Ascending aorta (tissue), 2 donors: ENCODE measurements around the gene C19orf73. TPM values are rescaled to one million over a fixed set of nuclear protein-coding genes. Genes with fewer than 3 reads are reported as not detected.

ENCODE experiments used
- DNase-seq, 2 donors: peaks; one replicate each; pipeline ENCODE4 v3.0.0-alpha.2; 2019; ENCODE audit warnings: low spot score in 2 of 2
- H3K27ac ChIP-seq, 2 donors: fragments of 200-600 bp; sonication (generic); one replicate each; pipeline ENCODE4 v1.5.1; 2016 to 2017; ENCODE audit warnings: mild to moderate bottlenecking in 1 of 2
- H3K27me3 ChIP-seq: fragments of 200-600 bp; sonication (generic); one replicate; pipeline ENCODE4 v1.5.1; 2017
- H3K36me3 ChIP-seq, 2 donors: fragments of 200-600 bp; sonication (generic); one replicate each; pipeline ENCODE4 v1.5.1; 2016
- H3K4me1 ChIP-seq, 2 donors: fragments of 200-600 bp; sonication (generic); one replicate each; pipeline ENCODE4 v1.5.1; 2016 to 2017; ENCODE audit warnings: mild to moderate bottlenecking in 1 of 2
- H3K4me3 ChIP-seq, 2 donors: fragments of 200-600 bp; sonication (generic); one replicate each; pipeline ENCODE4 v1.5.1; 2016 to 2017; ENCODE audit warnings: mild to moderate bottlenecking in 1 of 2
- H3K9me3 ChIP-seq, 2 donors: fragments of 200-600 bp; sonication (generic); one replicate each; pipeline ENCODE4 v1.5.1; 2016
- CTCF ChIP-seq, 3 experiments: fragments of 200-600 bp in 2 of 3; fragments of 450-650 bp in 1 of 3; sonication (generic) in 2 of 3; IDR thresholded peaks; one replicate each; pipeline ENCODE4 v1.5.1; 2016 to 2019; ENCODE audit warnings: antibody characterized with exemption in 3 of 3, mild to moderate bottlenecking in 1 of 3, moderate library complexity in 1 of 3
- intact Hi-C: fragments of 100-400 bp; cut with DNase I; formaldehyde crosslinking; loops from one replicate; pipeline ENCODE4 v1.15.1; 2023
- total RNA-seq: library from RNA; depleted of rRNA; stranded (reverse); fragments of >200 nt; gene quantifications from one replicate; pipeline ENCODE4 v1.1.0, GENCODE V29; 2016

C19orf73 gene
- total RNA-seq, 1 donor from 2014 or later = not detected

GRCh38 chr19:49161987-49162386 lies 43.0 kb upstream of the C19orf73 start:
- no peak overlapping the region for H3K27ac ChIP-seq
- no peaks in the 10 kb centered on the region for H3K27me3 ChIP-seq
- H3K4me3 ChIP-seq = no peak overlapping the region
- TF ChIP-seq CTCF (IDR thresholded peaks at IDR 0.05) = no peak
- H3K4me1 ChIP-seq = peaks cover 7 to 19% of the 10 kb centered on the region in 2 donors
- intact Hi-C loops = no loop called here
- H3K9me3 ChIP-seq = no peaks in the 10 kb centered on the region
- no peaks in the 10 kb centered on the region for H3K36me3 ChIP-seq
- DNase-seq = no peak

GRCh38 chr19:49160450-49161189 lies 41.7 kb upstream of the C19orf73 start:
- peaks cover 2 to 13% of the 10 kb centered on the region in 2 donors for H3K4me1 ChIP-seq
- no peak overlapping the region for H3K27ac ChIP-seq

GRCh38 chr19:49157445-49158224 lies 38.7 kb upstream of the C19orf73 start, which contains the start of gene TRPM4:
TSS of gene TRPM4 (plus strand) at chr19:49157792. CDS start at chr19:49157867, 75 bp downstream.
- H3K27ac ChIP-seq = peak within 1 kb of the TSS; percentile 66 to 72
- no peaks in the 10 kb centered on the region for H3K36me3 ChIP-seq
- H3K27me3 ChIP-seq = no peaks in the 10 kb centered on the region
- TF ChIP-seq CTCF (IDR thresholded peaks at IDR 0.05) = no peak
- DNase-seq = peak; percentile 68 to 95
- H3K4me3 ChIP-seq = peak within 1 kb of the TSS; percentile 65 to 80
- H3K4me1 ChIP-seq = no peaks in the 10 kb centered on the region
- intact Hi-C loops = no loop called here
- H3K9me3 ChIP-seq = no peaks in the 10 kb centered on the region

More at GRCh38 chr19:49160450-49161189, 41.7 kb upstream of the C19orf73 start:
- no peak for TF ChIP-seq CTCF (IDR thresholded peaks at IDR 0.05)
- no peaks in the 10 kb centered on the region for H3K27me3 ChIP-seq
- intact Hi-C loops = no loop called here
- DNase-seq = no peak
- H3K36me3 ChIP-seq = no peaks in the 10 kb centered on the region
- no peak overlapping the region for H3K4me3 ChIP-seq
- no peaks in the 10 kb centered on the region for H3K9me3 ChIP-seq

- no peak for TF ChIP-seq CTCF (IDR thresholded peaks at IDR 0.05)
- Histone ChIP-seq H3K36me3 (no peaks in the 10 kb centered on the region), H3K4me3 (no peak overlapping the region), H3K4me1 (peaks cover 0 to 5% of the 10 kb centered on the region in 2 donors), H3K27me3 (no peaks in the 10 kb centered on the region), H3K27ac (peak overlapping the region; percentile 56 to 60), H3K9me3 (no peaks in the 10 kb centered on the region)
- no peak for DNase-seq
- intact Hi-C loops = no loop called here
Measured at GRCh38 chr19:49155820-49156346, 36.9 kb upstream of the C19orf73 start.

- no peak for TF ChIP-seq CTCF (IDR thresholded peaks at IDR 0.05)
- H3K9me3 ChIP-seq = no peaks in the 10 kb centered on the region
- no peak within 1 kb of the TSS for H3K4me3 ChIP-seq
- H3K4me1 ChIP-seq = peaks cover 0 to 9% of the 10 kb centered on the region in 2 donors
- no peaks in the 10 kb centered on the region for H3K27me3 ChIP-seq
- no peak for DNase-seq
- intact Hi-C loops = no loop called here
- peak within 1 kb of the TSS; percentile 56 to 60 for H3K27ac ChIP-seq
- no peaks in the 10 kb centered on the region for H3K36me3 ChIP-seq
Measured at GRCh38 chr19:49155005-49155819, 36.3 kb upstream of the C19orf73 start, which contains the start of gene HRC. TSS of gene HRC (minus strand) at chr19:49155396. CDS start at chr19:49155237, 159 bp downstream.
